GM13977 (cell line): ENCODE results near the gene SORL1-AS1.
A peak's percentile ranks its signal among the peaks of the same experiment; 100 is the strongest.

Experiments used
- DNase-seq: peaks from one replicate; pipeline ENCODE4 v3.0.0; 2012; ENCODE audit warnings: low spot score
- in situ Hi-C: fragments of 300-500 bp; cut with MboI; formaldehyde crosslinking; loops from one replicate; pipeline ENCODE4 v1.12.0; 2022; ENCODE audit warnings: low sequenced_read_pairs, low pct_unique_long_range_greater_than_20kb, mixed read lengths, inconsistent platforms; ENCODE audit not compliant: unreplicated experiment
- TF ChIP-seq, protein P1 (sequence below): IDR thresholded peaks from 2 replicates; pipeline ENCODE4 v1.5.1; 2012; ENCODE audit warnings: mild to moderate bottlenecking, control low read depth; ENCODE audit not compliant: insufficient read depth; ENCODE audit errors: extremely low read depth, missing control alignments

The SORL1-AS1 gene

DNA sequence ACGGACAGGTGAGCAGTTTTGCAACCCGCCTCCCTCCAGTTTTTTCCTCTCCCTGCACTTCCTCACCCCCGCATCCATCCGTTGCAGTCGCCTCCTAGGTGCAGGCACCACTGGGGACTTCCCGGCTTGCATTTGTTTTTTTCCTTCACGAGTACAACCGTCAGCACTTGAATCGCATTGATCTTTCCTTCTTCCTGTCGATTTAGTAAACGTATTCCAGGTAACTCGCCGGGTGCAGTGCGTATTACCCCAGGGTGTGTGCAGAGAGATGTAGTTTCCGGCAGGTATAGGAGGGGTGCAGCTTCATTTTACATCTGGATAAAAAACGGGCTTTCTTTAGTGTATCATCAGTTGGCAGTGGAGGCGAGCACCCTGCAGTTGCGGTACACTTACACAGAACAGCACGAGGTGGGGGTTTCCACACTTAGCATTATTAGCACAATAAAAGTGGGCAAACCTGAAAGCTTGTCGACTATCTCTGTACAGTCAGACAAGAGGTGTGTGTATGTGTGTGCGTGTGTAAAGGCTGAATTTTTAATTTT is at the start of gene SORL1-AS1:
Gene SORL1-AS1, minus strand, starts transcription at position 359 of the 542 bp plus-strand sequence.
- DNase-seq: peak; percentile 58
- TF ChIP-seq, protein P1, sequence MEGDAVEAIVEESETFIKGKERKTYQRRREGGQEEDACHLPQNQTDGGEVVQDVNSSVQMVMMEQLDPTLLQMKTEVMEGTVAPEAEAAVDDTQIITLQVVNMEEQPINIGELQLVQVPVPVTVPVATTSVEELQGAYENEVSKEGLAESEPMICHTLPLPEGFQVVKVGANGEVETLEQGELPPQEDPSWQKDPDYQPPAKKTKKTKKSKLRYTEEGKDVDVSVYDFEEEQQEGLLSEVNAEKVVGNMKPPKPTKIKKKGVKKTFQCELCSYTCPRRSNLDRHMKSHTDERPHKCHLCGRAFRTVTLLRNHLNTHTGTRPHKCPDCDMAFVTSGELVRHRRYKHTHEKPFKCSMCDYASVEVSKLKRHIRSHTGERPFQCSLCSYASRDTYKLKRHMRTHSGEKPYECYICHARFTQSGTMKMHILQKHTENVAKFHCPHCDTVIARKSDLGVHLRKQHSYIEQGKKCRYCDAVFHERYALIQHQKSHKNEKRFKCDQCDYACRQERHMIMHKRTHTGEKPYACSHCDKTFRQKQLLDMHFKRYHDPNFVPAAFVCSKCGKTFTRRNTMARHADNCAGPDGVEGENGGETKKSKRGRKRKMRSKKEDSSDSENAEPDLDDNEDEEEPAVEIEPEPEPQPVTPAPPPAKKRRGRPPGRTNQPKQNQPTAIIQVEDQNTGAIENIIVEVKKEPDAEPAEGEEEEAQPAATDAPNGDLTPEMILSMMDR: no peak
- in situ Hi-C loops: loop anchor here (10.0 kb wide), 1 partner anchor 128 kb away; no protein-coding TSS in a partner anchor

DNA sequence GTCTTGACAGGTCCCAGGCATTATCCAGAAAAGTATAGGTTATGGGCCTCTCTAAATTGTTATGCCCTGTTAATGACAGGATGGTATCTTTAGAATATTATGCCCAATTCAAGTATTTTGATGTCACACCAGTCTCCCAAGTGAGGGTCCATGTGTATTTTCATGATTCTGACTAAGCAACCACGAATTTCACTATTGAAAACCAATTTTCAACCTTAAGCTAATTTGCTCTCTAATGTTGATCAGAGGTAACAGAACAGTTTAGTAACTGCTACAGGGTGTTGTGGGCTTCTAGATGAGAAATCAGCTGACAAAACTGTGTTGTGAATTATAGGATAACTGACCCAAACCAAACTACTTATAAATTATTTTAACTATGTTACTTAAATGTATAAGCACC is 48.0 kb upstream of the SORL1-AS1 start:
- TF ChIP-seq, protein P1: no peak
- in situ Hi-C loops: no loop called here
- no peak for DNase-seq

DNA sequence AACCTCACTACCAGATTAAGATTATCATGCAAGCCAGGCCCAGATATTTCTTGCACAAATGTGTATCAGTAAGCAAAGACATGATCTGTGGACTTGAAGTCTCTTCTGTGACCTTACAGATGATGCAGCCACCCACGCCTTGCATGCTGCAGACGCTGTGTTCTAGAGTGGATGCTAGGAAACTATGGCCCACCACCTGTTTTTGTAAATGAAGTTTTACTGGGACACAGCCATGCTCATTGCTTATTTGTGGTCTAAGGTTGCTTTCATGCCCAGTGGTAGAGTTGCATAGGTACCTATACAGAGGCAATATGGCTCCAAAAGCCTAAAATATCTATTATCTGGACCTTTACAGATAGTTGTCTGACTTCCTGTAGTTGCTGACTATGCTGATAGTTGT is 47.5 kb upstream of the SORL1-AS1 start:
- no peak for DNase-seq
- TF ChIP-seq, protein P1: no peak
- in situ Hi-C loops: no loop called here

DNA sequence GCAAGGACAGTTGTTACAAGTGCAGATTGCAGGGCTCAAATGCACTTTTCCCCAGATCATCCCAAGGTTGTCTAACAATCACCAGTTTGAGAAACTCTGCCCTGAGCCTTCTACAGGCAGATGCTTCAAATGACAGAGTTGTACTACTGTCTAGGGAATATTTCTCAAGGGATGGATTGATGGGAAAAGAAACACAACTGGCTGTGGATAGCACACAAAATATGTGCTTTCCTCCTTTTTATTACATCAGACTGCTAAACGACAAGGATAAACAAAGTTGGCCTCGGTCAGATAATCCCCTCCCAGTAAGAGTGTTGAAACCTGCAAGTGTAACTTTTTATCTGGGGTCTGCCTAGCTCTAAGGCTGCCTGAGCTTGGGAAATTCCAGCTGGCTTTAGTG is 46.6 kb upstream of the SORL1-AS1 start:
- no peak for DNase-seq
- in situ Hi-C loops: no loop called here

DNA sequence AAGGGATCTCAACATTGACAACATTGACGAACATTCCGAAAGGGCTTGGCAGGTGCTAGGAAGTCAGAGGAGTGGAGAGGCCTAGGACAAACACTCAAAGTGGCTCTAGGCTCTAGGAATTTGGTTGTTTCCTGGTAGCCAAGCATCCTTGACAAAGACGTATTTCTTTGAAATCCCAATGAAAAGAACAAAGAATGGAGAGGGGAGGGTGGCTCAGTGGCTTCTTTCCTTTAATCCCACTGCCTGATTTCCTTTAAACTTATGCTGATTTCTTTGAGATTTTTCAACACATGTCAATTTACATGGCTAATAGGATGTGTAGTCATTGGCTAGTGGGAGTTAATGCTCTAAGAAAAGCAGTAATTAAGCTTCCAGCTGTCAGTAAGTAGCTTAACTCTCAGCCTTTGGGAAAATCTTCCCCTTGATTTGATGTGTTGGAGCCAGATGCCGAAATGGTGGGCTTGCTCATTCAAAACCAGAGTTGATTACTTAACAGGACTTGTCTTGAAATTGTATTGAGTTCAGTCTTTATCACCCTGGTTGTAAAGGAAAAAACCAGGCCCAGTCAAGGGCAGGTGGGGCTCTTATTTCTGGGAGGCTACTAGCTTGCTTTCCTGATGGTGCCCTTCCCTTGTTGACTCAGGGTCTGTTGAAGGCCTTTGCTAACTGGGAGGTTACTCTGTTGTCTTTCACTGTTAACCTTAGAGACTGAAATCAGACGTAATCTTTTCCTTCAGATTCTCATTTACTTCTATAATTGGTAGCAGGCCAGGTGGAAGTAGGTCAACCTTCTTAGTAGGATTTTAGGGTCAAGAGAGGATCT is 44.6 kb upstream of the SORL1-AS1 start:
- in situ Hi-C loops: no loop called here
- DNase-seq: no peak
- TF ChIP-seq, protein P1: no peak

More for the DNA sequence above, 46.6 kb upstream of the SORL1-AS1 start:
- TF ChIP-seq, protein P1: no peak

DNA sequence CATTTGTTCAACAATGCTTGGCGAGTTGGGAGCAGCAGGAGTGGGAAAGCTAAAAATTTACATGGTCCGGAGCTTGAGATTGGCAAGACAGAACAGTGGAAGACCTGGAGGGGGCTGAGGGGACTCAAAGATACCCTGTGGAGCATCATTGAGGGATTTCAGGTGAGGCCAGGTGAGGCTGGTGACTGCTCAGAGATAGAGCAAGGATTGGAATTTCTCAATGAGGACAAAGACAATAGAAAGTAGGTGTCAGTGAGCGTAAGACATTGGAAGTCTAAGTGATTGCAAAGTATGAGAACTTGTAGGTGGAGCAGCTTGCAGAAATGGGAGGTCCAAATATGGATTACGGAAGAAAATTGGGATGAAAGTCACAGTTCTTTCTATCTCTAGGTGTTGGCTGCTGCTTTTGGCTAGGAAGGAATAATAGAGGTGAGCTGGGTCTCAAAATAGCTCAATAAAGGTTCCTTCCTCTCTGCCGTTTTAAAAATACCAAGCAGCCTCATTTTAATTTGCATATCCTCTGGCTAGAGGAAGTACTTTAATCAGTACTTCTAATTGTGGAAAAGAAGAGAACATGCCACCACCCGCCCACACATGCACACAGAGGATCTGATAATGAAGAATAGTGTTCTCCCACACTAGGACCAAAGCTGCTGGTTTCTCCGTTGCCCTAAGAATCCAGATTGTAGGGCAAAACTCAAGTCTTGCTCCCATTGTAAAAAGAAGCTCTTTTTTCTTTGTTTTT is 41.8 kb upstream of the SORL1-AS1 start:
- in situ Hi-C loops: no loop called here
- DNase-seq: no peak
- TF ChIP-seq, protein P1: no peak
